Vagina (tissue), 2 donors: ENCODE measurements around the gene NRP1.

Experiments
- POLR2A ChIP-seq, 2 donors: fragments of 450-650 bp; IDR thresholded peaks; one replicate each; pipeline ENCODE4 v1.6.1; 2017; ENCODE audit warnings: antibody characterized with exemption in 2 of 2, mild to moderate bottlenecking in 2 of 2, moderate library complexity in 2 of 2
- POLR2AphosphoS5 ChIP-seq, 2 donors: sonication (generic); formaldehyde crosslinking; IDR thresholded peaks; one replicate each; pipeline ENCODE4 v1.9.0; 2017; ENCODE audit warnings: antibody characterized with exemption in 2 of 2, mild to moderate bottlenecking in 2 of 2, low read depth in 1 of 2; ENCODE audit not compliant: insufficient read depth in 1 of 2
- TF ChIP-seq, protein P1 (sequence below), 3 experiments: fragments of 450-650 bp in 2 of 3; fragments of 200-600 bp in 1 of 3; sonication (generic) in 1 of 3; IDR thresholded peaks; one replicate each; pipeline ENCODE4 v1.5.1; 2017 to 2019; ENCODE audit warnings: antibody characterized with exemption in 3 of 3, mild to moderate bottlenecking in 2 of 3, moderate library complexity in 2 of 3

DNA sequence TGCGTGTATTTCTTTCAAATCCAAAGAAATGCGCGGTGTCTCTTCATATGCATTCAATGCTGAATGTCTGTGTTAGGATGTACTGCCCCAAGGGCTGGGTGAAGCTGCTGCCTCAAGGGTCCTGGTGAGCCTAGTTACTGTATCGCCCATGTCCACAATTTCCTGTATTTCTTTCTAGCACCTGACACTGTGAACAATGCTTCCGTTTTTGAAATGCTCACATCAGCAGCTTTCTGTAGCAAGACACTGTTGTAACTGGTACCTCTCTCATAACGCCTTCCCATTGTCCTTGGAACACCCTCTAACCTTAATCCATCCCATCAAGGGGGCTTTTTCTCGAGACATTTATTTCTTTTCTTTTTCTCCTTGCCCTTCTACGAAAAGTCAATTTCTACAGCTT, 25.1 kb downstream of the NRP1 start:
- TF ChIP-seq, protein P1, sequence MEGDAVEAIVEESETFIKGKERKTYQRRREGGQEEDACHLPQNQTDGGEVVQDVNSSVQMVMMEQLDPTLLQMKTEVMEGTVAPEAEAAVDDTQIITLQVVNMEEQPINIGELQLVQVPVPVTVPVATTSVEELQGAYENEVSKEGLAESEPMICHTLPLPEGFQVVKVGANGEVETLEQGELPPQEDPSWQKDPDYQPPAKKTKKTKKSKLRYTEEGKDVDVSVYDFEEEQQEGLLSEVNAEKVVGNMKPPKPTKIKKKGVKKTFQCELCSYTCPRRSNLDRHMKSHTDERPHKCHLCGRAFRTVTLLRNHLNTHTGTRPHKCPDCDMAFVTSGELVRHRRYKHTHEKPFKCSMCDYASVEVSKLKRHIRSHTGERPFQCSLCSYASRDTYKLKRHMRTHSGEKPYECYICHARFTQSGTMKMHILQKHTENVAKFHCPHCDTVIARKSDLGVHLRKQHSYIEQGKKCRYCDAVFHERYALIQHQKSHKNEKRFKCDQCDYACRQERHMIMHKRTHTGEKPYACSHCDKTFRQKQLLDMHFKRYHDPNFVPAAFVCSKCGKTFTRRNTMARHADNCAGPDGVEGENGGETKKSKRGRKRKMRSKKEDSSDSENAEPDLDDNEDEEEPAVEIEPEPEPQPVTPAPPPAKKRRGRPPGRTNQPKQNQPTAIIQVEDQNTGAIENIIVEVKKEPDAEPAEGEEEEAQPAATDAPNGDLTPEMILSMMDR (IDR thresholded peaks at IDR 0.05), result no peak
- no peak for TF ChIP-seq POLR2AphosphoS5 (IDR thresholded peaks at IDR 0.05; ENCODE audit: insufficient read depth in 1 of 2, low read depth in 1 of 2)
- TF ChIP-seq POLR2A (IDR thresholded peaks at IDR 0.05), result no peak
